ENCODE data around the gene NRG4.
"Not testable (repeated sequence)": the region's sequence is repeated elsewhere in the genome, so short reads cannot be mapped to it uniquely, and the experiment has no call there.

Gene NRG4, protein sequence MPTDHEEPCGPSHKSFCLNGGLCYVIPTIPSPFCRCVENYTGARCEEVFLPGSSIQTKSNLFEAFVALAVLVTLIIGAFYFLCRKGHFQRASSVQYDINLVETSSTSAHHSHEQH

DNA sequence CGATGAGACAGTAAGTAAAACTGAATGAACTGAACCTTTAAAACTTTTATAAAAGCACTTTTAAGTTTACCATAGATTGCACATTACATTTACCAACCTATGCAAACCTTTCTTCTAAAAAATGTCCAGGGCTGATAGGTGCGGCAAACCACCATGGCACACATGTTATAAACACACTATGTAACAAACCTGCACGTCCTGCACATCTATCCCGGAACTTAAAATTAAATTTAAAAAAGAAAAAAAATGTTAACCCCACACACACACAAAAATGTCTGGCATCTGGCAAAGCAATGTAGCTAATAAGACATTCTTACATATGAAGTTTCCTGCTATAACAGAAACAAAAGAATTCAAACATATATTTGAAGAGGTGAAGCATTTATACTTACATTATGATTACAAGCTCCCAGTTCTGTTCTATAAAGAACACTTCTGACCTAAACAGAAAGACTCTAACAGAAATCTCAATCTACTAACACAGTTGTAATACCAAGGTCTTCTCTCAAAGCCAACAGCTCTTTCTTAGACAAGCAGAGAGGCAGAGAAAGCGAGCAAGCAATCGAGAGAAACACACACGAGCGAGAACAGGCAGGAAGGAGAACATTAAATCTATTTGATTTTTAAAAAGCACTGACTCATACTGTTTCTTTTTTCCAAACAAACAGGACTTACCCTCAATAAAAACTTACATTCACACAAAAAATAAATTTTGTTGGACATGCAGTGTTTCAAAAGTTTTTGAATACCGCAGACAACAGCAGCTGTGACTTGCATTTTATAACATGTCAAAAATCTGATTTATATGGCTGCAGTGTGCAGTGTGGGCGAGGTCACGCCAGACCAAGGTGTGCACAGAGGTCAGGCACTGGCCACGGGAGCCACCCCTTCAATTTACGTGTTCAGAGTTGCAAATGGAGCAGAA, at the start of gene NRG4:
Gene NRG4, minus strand, starts transcription at position 798 of the 925 bp plus-strand sequence. CDS start 1,194 bp downstream, outside the sequence.
- Histone ChIP-seq H3K4me3 (ENCODE audit: low read depth, low read length) (no peak within 1 kb of the TSS), H3K4me1 (ENCODE audit: control insufficient read depth, insufficient read depth, low read length) (no peaks in the 10 kb centered on the region), H3K9ac (ENCODE audit: low read depth, low read length) (no peak within 1 kb of the TSS), H3K27me3 (ENCODE audit: control insufficient read depth, insufficient read depth, low read length) (no peaks in the 10 kb centered on the region), H3K36me3 (ENCODE audit: control insufficient read depth, insufficient read depth, low read length) (no peaks in the 10 kb centered on the region), H3K9me3 (ENCODE audit: control insufficient read depth, insufficient read depth, low read length) (no peaks in the 10 kb centered on the region)

DNA sequence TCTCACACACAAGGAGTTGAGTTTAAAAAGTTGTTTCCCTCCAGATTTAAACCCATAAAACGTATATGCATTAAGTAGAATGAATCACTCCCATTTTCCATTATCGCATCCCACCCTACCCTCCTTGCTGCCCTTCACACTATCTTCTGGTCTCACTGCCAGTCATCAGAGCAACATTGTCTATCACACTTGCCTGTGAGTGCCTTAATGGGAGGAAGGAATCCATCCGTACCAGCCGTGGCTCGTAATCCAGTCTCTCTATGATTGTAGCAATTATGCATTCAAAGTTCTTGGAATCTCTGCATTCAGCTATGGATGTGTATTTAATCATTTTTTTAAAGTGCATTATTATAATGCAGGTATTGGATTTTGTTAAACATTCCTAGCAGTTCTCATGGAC, 49.5 kb upstream of the NRG4 start:
- H3K4me1 ChIP-seq (ENCODE audit: control insufficient read depth, insufficient read depth, low read length) = peaks cover 7% of the 10 kb centered on the region
- no peaks in the 10 kb centered on the region for H3K9me3 ChIP-seq (ENCODE audit: control insufficient read depth, insufficient read depth, low read length)
- no peak overlapping the region for H3K9ac ChIP-seq (ENCODE audit: low read depth, low read length)
- no peaks in the 10 kb centered on the region for H3K36me3 ChIP-seq (ENCODE audit: control insufficient read depth, insufficient read depth, low read length)
- peaks cover 24% of the 10 kb centered on the region for H3K27me3 ChIP-seq (ENCODE audit: control insufficient read depth, insufficient read depth, low read length)
- no peak overlapping the region for H3K4me3 ChIP-seq (ENCODE audit: low read depth, low read length)

DNA sequence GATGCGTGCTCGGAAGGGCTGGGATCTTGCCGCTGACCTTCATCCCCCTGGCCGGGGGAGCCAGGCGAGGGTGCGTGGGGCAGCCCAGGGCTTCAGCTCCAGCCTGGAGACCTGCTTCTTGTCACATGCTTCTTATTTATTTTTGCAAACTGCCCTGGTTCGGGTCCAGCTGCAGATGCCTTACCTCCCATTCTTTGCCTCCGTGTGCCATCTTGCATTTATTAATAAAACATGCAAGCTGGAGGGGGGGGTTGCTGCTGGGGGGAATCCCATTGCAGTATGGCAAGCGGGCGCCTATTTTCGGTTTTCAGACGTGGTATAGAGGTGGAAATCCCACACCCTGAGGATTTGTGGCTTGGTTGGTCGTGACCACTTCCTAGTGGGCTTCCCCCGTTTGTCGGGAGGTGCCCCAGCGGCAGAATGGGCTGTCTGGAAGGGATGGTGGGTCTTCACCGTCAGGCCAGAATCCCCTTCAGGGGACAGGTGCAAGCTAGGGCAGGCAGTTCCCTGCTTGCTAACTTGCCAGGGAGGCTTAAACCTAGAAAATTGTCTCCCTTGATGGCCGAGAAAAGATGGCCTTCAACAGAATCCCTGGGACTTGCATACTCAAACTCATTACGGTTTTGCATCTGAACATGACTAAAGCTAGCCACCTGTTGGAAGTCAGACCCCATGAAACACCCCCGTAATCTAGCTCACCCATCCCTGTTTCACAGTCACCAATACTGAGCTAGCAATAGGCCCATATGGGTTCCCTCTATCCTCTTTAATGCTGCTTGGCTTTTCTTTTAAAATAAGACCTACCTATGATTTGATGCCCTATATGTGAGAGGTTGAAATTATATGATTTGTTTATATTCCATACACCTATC, 48.1 kb upstream of the NRG4 start:
- H3K27me3 ChIP-seq (ENCODE audit: control insufficient read depth, insufficient read depth, low read length) = peaks cover 24% of the 10 kb centered on the region
- no peaks in the 10 kb centered on the region for H3K9me3 ChIP-seq (ENCODE audit: control insufficient read depth, insufficient read depth, low read length)
- H3K9ac ChIP-seq (ENCODE audit: low read depth, low read length) = no peak overlapping the region
- H3K4me3 ChIP-seq (ENCODE audit: low read depth, low read length) = peak overlapping the region; percentile 65
- peaks cover 9% of the 10 kb centered on the region for H3K4me1 ChIP-seq (ENCODE audit: control insufficient read depth, insufficient read depth, low read length)
- no peaks in the 10 kb centered on the region for H3K36me3 ChIP-seq (ENCODE audit: control insufficient read depth, insufficient read depth, low read length)

DNA sequence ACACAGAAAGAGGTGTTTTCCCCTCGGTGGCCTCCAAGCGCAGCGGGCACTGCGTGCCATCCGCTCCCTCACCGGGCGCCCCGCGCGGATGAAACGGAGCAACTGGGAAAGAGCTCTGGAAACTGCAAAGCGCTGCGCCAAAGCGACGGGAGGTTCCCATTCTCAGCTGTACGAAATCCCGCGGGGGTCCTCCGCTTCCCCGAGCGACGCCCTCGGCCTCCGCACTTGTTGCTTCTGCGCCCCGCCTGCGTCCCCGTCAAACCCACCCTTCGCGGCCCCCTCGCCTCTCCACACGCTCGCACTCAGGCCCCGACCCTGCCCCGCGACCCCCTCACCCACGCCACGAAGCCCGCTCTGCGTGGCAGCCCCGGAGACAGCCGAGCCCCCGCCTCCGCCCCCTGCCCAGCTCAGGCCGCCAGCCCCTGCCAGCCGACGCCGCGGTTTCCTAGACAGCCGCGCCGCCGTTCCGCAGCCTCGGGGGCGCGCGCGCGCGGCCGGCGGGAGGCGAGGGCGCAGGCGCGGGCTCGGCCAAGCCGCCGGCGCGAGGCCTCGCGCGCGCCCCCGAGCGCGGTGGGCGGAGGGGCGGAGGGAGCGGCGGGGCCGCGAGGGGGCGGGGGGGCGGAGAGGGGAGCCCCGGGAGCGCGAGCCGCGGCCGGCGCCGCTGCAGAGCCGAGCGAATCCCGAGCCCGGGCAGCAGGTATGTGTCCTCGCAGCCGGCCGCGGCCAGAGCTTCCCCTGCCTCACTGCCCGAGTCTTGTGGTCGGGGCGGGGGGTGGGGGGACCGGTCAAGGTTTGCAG, 47.3 kb upstream of the NRG4 start, which contains the start of gene TMEM266:
Gene TMEM266, plus strand, starts transcription at position 666 of the 798 bp plus-strand sequence. CDS start 74,279 bp downstream, outside the sequence.
- Histone ChIP-seq H3K9ac (ENCODE audit: low read depth, low read length) (no peak within 1 kb of the TSS), H3K4me3 (ENCODE audit: low read depth, low read length) (peak within 1 kb of the TSS; percentile 65), H3K27me3 (ENCODE audit: control insufficient read depth, insufficient read depth, low read length) (peaks cover 24% of the 10 kb centered on the region), H3K4me1 (ENCODE audit: control insufficient read depth, insufficient read depth, low read length) (peaks cover 4% of the 10 kb centered on the region), H3K9me3 (ENCODE audit: control insufficient read depth, insufficient read depth, low read length) (no peaks in the 10 kb centered on the region), H3K36me3 (ENCODE audit: control insufficient read depth, insufficient read depth, low read length) (no peaks in the 10 kb centered on the region)

DNA sequence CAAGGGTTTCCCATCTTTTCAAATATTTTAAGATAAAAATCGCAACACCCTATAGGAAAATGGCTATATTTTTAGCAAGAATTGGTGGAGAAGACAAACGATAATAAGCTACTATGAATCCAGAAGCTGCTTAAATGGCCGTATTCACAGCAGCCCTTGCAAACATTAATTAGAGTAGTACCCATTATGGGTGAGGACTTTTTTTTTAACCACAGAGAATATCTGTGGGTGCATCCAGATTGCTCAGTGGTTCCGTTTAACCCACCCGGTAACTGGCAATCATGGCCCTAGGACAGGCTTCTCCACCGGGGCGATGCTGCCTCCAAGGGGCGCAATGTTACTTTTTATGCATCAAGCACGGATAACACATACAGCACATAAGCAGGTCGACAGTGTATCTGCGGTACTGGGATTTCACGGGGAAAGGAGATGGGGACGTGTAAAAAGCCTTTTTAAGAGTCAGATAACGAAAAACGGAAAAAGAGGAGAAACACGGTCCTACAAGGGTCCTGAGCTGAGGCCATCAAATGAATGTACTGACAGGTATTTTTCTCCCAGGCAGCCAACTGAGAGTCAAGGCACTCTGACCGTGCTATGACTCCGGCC, 46.6 kb upstream of the NRG4 start:
- peak overlapping the region; percentile 57 for H3K4me3 ChIP-seq (ENCODE audit: low read depth, low read length)
- no peaks in the 10 kb centered on the region for H3K36me3 ChIP-seq (ENCODE audit: control insufficient read depth, insufficient read depth, low read length)
- no peak overlapping the region for H3K9ac ChIP-seq (ENCODE audit: low read depth, low read length)
- no peaks in the 10 kb centered on the region for H3K9me3 ChIP-seq (ENCODE audit: control insufficient read depth, insufficient read depth, low read length)
- peaks cover 4% of the 10 kb centered on the region for H3K4me1 ChIP-seq (ENCODE audit: control insufficient read depth, insufficient read depth, low read length)
- H3K27me3 ChIP-seq (ENCODE audit: control insufficient read depth, insufficient read depth, low read length) = peaks cover 24% of the 10 kb centered on the region

DNA sequence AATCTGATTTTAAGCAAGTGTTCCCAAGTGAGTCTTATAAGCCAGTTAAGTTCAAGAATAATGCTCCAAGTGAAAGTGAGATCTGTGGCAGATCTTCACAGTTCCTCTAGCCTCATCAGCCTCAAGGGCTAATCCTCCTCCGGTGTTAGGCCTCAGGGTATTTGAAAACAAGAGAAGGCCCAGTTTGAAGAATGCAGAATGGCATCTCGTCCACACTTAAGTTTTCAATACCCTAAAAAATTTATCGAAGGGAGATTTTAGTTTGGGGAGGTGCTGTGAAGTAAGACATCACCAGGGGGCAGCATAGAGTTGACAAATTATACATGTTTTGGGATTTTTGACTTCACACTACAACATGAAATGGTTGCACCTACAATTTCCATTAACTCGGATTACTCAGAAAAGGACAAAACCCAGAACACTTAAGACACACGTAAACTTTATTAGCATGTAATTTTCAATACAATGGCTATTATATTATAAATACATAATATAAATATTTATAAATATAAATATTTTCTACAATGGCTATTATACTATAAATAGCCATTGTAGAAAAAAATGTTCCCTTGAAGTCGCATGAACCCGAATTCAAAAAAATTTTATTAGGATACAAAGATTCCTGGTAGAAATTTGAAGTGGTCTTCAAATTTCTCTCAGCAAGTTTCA, 45.2 kb upstream of the NRG4 start:
- Histone ChIP-seq H3K36me3 (ENCODE audit: control insufficient read depth, insufficient read depth, low read length) (no peaks in the 10 kb centered on the region), H3K9ac (ENCODE audit: low read depth, low read length) (no peak overlapping the region), H3K4me3 (ENCODE audit: low read depth, low read length) (no peak overlapping the region), H3K27me3 (ENCODE audit: control insufficient read depth, insufficient read depth, low read length) (peaks cover 22% of the 10 kb centered on the region), H3K4me1 (ENCODE audit: control insufficient read depth, insufficient read depth, low read length) (peaks cover 4% of the 10 kb centered on the region), H3K9me3 (ENCODE audit: control insufficient read depth, insufficient read depth, low read length) (no peaks in the 10 kb centered on the region)

DNA sequence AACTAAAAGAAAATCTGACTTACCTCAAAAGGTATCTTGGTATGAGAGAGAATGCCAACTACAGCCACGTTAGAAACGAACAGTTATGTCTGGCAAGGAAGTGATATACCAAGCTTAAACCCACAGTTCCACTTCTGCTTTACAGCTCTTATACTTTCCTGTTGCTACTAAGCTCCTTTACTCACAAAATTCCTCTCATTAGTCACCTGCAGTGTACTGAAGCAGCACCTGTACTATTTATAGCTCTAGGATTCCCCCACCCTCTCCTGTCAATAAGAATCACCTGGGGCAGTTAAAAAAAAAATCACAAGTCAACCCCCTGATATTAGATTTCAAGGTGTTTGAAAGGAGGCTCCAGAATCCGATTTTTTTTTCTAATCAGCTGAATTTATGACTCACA, 44.7 kb upstream of the NRG4 start:
- no peak overlapping the region for H3K9ac ChIP-seq (ENCODE audit: low read depth, low read length)
- H3K9me3 ChIP-seq (ENCODE audit: control insufficient read depth, insufficient read depth, low read length) = no peaks in the 10 kb centered on the region
- peaks cover 4% of the 10 kb centered on the region for H3K4me1 ChIP-seq (ENCODE audit: control insufficient read depth, insufficient read depth, low read length)
- H3K27me3 ChIP-seq (ENCODE audit: control insufficient read depth, insufficient read depth, low read length) = peaks cover 20% of the 10 kb centered on the region
- H3K36me3 ChIP-seq (ENCODE audit: control insufficient read depth, insufficient read depth, low read length) = no peaks in the 10 kb centered on the region
- H3K4me3 ChIP-seq (ENCODE audit: low read depth, low read length) = no peak overlapping the region

DNA sequence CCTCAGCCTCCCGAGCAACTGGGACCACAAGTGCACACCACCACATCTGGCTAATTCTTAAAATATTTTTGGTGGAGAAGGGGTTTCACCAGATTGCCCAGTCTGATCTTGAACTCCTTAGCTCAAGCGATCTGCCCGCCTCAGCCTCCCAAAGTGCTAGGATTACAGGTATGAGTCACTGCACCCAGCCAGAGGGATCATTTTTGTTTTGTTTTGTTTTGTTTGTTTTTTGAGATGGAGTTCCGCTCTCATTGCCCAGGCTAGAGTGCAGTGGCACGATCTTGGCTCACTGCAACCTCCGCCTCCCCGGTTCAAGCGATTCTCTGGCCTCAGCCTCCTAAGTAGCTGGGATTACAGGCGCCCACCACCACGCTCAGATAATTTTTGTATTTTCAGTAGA, 42.0 kb upstream of the NRG4 start:
- not testable (repeated sequence) for H3K27me3 ChIP-seq (ENCODE audit: control insufficient read depth, insufficient read depth, low read length); H3K4me3 ChIP-seq (ENCODE audit: low read depth, low read length); H3K4me1 ChIP-seq (ENCODE audit: control insufficient read depth, insufficient read depth, low read length); H3K9ac ChIP-seq (ENCODE audit: low read depth, low read length); H3K36me3 ChIP-seq (ENCODE audit: control insufficient read depth, insufficient read depth, low read length); H3K9me3 ChIP-seq (ENCODE audit: control insufficient read depth, insufficient read depth, low read length)

DNA sequence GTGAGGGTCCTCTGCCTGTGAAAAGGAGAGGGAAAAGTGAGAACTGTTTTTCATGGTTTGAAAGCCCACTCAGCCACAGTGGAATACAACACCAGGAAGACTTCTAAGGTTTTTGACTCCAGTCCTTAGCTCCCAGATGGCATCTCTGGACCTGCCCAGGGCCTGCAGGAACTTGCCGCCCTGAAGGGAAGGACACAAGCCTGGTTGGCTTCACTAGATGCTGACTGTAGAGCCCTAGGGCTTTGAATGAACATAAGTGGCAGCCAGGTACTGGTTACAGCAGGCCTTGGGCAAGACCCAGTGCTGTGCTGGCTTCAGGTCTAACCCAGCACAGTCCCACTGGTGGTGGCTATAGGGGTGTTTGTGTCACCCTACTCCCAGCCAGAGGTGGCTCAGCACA, 26.3 kb upstream of the NRG4 start:
- H3K9ac ChIP-seq (ENCODE audit: low read depth, low read length) = no peak overlapping the region
- H3K27me3 ChIP-seq (ENCODE audit: control insufficient read depth, insufficient read depth, low read length) = no peaks in the 10 kb centered on the region
- H3K36me3 ChIP-seq (ENCODE audit: control insufficient read depth, insufficient read depth, low read length) = no peaks in the 10 kb centered on the region

DNA sequence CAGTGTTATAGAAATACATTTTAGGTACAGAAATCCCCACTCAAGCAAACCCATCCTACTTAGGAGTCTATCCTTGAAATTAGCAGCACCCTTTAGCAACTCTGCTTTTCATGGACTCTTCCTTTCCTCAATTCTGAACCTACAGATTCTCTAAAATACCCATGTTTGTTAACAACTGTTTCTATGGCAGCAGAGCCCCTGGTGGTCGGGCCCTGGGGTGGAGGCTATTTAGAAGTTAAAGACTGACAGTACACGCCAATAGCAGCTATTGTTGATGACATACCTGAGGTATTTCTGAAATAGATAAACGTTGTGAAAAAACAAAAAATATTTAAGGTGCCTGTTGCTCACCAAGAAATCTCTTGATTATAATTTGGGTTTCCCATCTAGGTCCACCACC, 23.4 kb upstream of the NRG4 start:
- Histone ChIP-seq H3K27me3 (ENCODE audit: control insufficient read depth, insufficient read depth, low read length) (no peaks in the 10 kb centered on the region), H3K9me3 (ENCODE audit: control insufficient read depth, insufficient read depth, low read length) (no peaks in the 10 kb centered on the region), H3K4me1 (ENCODE audit: control insufficient read depth, insufficient read depth, low read length) (peaks cover 12% of the 10 kb centered on the region), H3K9ac (ENCODE audit: low read depth, low read length) (no peak overlapping the region), H3K4me3 (ENCODE audit: low read depth, low read length) (no peak overlapping the region), H3K36me3 (ENCODE audit: control insufficient read depth, insufficient read depth, low read length) (no peaks in the 10 kb centered on the region)

More for the DNA sequence above, 26.3 kb upstream of the NRG4 start:
- Histone ChIP-seq H3K4me3 (ENCODE audit: low read depth, low read length) (no peak overlapping the region), H3K4me1 (ENCODE audit: control insufficient read depth, insufficient read depth, low read length) (peaks cover 12% of the 10 kb centered on the region), H3K9me3 (ENCODE audit: control insufficient read depth, insufficient read depth, low read length) (no peaks in the 10 kb centered on the region)
